NCI-H446 treated with DMSO at 0.1 percent for 48 hours (cell line): ENCODE data around the gene EEPD1.
"Not testable (repeated sequence)": the region's sequence is repeated elsewhere in the genome, so short reads cannot be mapped to it uniquely, and the experiment has no call there.

ENCODE experiments used
- DNase-seq: peaks from one replicate; lab custom pipeline; 2025; lab: John Stamatoyannopoulos, UW

Gene EEPD1

DNA sequence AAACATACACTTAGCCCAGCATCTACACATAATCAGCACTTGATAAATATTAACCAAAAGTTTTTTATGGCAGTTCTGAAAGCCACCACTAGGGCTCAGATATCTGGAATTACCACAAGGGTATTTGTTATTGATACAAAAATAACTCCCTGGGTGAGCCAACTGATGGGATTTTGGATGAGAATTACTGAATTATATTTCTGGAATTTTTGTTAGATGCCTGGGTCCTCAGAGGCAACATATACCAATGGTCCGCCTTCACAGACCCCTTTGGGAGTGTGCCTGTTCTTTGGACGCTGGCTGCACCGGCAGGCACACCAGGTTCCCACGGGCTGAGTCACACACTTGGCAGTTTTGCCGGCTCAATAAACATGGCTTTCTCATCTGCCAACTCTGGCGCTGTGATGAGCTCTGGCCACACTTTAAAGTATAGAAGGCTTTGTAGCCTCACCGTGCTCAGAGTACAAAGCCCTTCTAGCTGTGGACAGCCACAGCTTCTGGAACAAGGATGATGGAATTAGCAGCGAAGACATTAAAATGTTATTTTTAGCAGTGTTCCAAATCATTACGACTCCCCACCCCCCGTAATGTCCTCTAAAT, 24.5 kb upstream of the EEPD1 start:
- DNase-seq, result peak; percentile 79

DNA sequence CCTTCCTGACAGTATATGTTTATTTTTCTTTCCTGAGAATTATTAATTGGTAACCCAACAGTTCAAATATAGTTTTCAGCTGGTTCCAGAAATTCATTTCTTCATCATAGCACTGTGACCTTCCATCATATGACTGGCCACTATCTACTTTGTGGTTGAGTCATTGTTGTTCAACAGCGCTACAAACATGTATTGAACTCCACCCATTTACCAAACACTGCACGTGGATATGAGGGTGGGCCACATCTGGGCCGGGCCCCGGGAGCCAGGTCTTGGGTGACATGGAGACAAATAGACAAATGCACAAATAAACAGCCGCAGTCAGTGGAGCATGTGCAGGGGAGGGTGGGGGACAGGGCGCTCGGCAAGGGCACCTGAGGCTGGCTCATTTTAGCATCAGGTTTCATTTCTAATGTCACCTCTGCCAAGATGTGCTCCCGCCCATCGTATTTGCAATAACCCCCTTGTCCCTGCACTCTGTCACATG, 24.0 kb upstream of the EEPD1 start:
- DNase-seq, result no peak

DNA sequence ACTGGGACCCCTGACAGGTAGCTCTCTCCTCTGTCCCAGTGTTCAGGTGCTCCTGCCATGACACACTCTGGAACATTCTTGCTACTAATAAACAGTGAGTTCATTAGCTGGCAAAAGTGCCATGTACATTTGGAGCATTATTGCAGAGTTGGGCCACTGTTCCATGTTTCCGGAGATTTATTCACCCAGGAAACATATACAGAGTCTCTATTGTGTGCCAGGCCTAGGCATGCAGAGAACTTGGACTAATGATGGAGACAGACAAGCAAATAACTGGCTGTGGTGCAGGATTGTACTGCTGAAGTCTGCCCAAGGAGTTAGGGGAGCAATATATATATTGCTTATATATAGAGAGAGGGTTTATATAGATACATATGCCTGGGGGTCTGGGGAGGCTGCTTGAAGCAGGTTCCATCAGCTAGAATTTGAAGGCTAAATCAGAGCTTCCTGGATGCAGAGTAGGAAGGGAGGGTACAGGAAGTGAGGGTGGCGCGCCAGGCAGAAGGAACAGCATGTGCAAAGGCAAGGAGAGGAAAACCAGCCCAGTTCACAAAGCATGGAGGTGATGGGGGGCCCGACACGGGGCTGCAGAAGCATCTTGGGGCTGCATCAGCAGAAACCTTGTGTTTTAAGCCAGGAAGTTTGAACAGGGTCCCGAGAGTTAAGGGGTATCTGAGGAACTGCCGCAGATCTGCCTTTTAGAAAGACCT, 22.7 kb upstream of the EEPD1 start:
- no peak for DNase-seq

DNA sequence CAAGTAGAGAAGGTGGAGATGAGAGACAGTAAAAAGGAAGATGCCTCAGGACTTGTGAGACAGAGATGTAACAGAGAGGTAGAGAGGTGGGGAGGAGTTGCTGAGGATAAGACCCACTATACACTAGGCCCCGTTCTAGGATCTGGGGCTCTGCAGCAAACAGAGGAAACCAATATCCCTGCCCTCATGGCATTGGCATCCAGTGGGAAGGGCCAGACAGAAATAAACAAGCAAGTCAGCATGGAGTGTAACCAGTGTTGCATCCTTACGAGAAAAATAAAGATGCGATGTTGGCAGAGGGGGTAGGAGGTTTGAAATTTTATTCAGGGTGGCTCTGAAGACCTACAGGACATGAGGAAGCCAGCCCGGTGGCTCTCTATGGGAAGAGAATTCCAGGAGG, 22.0 kb upstream of the EEPD1 start:
- DNase-seq, result no peak

DNA sequence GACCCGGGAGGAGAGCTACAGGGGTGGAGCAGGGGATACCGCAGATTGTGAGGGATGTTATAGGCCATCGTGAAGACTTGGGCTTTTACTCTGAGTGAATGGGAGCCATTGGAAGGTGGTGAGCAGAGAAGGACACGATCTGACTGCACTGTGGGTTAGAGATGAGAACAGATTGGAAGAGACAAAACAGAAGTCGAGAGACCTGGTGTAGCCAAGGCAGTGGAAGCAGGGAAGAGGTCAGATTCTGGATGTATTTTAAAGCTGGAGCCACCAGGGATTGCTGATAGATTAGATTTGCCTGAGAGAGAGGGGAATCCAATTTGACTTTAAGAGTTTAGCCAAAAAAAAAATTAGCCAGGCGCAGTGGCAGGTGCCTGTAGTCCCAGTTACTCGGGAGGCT, 21.6 kb upstream of the EEPD1 start:
- no peak for DNase-seq

DNA sequence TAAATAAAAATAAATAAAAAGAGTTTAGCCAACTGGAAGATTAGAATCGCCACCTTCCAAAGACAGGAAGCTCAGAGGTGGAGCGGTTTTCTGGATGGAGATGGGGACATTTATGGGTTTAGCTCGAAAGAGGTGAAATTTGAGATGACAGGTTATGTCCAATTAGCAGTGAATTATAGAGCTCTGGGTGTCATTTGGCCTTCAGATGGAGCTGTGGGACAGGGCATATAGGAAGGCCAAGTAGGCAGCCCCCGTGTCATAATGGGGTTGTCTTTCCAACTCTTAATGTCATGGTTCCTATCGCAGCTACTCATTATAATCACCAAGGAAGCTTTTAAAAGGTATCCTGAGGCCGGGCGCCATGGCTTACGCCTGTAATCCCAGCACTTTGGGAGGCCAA, 21.0 kb upstream of the EEPD1 start:
- DNase-seq, result no peak

DNA sequence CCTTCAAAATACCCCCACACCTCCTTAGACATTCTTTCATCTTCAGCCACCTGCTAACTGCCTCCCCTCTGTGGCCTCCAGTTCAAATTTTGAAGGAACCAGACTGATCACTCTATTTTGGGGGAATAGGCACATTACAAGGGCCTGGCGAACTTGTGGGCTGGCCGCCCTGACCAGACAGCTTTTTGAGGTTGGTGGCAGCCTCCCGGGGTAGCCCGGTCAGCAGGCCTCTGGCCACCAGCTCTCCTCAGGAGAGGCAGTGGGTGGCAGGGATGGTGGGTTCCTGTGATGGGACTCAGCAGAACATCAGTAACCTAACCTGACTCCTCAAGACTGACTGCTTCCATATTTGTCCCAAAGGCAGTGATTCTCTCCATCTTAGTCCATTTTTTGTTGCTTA, 17.4 kb upstream of the EEPD1 start:
- no peak for DNase-seq

DNA sequence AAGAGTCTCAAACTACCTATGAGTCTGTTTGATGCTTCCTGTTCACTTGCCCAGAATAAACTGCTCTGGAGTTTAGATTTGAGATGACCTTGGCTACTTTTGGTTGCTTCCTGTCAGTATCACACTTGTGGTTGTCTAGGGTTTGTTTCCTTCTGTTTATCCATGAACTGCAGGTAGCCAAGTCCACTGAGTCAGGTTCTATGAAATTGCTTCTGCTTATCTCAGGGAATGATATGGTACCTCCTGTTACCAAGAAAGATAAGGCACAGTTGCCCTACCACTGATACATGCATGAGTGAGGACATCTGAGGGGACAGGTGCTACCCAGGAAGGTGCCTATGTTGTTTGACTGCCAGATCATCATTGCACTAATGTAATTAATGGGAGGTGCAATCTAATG, 15.8 kb upstream of the EEPD1 start:
- DNase-seq, result no peak

DNA sequence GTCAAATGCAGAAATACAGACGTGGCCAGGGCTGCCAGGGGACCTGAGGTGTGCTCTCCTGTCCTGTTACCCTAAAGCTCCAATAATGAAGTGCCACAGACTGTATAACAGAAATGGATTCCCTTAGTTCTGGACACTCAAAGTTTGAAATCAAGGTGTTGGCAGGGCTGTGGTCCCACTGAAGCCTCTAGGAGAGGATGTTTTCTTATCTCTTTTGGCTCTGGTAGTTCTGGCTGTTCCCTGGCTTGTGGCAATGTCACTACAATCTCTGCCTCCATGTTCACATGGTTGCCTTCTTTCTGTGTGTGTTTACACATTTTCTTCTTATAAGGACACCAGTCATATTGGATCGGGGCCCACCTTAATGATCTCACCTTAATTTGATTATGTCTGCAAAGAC, 15.3 kb upstream of the EEPD1 start:
- no peak for DNase-seq

DNA sequence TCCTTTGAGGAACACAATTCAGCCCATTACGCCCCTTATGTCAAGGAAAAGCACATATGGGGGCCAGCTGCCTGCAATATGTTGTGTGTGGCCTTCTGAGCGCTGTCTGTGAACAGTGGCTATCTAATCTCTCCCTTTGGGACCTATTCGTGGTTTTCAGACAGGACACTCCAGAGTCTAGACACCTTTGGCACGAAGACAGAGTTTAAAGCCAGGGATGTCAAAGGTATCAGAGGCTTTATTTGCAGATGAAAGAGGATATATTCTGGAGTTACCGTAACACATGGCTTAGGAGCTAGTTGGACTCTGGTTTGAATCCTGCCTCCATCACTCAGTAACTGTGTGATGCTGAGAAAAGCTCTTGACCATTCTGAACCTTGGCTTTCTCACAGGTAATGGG, 14.8 kb upstream of the EEPD1 start:
- no peak for DNase-seq

- DNase-seq, result no peak
Observed at GRCh38 chr7:36141351-36141750, 11.7 kb upstream of the EEPD1 start.

DNA sequence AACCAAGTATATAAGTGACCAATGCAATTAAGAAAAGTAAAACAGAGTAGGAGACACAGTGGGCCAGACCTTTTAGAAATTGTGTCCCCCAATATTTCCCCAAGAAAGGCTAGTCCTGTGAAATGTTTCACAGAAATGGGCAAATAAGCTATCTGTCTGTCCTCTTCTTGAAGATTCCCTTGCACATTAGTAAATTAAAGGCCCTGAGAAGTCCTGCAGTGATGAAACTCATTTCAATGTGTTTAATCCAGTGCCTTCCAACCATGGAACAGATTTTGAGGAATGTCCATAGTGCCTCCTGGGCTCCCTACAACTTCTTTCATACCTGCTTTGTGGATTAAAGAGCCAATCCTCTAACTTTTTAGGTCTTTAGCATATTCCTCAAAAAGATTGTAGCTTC, 11.2 kb upstream of the EEPD1 start:
- no peak for DNase-seq

- no peak for DNase-seq
Observed at GRCh38 chr7:36144189-36144588, 8.9 kb upstream of the EEPD1 start.

DNA sequence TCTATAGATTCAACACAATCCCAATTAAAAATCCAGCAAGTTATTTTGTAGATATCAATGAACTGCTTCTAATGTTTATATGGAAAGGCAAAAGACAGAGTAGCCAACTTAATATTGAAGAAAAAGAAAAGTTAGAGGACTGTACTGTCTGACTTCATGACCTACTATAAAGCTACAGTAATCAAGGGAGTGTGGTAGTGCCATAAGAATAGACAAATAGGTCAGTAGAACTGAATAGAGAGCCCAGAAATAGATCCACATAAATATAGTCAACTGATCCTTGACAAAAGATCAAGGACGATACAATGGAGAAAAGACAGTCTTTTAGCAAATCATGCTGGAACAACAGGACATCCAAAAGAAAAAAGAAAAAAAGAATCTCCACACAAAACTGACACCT, 7.4 kb upstream of the EEPD1 start:
- DNase-seq, result no peak

DNA sequence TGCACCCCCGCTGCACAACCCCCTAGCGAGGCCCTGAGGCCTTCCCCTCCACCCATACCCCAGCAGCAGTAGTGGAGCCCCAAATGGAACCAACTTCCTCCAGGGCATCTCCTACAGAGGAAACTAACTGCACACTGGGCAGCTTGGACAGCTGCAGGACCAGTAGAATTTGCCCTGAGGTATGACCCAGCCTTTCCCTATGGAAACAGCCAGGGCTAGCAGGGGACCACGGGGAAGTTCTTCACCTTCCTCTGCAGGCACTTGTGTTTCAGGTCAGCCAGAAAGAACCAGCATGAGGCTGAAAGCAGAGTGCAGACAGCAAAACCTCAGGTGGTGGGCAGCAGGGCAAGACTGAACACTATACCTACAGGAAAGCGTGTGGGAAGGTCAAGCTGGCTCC, 5.7 kb upstream of the EEPD1 start:
- no peak for DNase-seq

DNA sequence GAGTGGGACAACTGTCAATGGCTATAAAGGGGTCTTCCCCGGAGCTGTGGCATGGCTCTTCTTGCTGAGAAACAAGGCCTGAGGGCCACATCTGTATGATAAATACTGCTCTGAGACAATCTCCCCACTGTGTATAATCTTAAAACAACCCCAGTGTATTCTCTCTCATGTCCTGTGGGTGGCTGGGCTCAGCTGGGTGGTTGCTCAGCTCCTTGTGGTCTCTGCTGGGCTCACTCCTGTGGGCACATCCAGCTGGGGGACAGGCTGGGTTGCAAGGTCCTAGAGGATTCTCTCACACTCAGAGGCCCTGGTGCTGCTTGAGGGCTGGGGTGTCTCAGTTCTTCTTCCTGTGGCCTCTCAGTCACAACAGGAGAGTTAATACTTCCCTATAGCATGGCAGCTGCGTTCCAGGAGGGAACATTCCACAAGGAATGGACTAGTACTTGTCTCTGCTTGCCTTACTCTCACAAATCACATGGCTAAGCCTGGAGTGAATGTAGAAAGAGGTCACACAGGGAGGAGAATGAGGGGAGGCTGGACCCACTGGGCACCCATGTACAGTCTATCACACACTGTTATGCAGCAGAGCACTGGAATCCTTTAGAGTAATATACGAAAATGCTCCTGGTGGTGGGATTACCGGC, 4.5 kb upstream of the EEPD1 start:
- no peak for DNase-seq

- not testable (repeated sequence) for DNase-seq
Observed at GRCh38 chr7:36149240-36149639, 3.8 kb upstream of the EEPD1 start.

GRCh38 chr7:36149694-36150452, 3.2 kb upstream of the EEPD1 start:
- no peak for DNase-seq

DNA sequence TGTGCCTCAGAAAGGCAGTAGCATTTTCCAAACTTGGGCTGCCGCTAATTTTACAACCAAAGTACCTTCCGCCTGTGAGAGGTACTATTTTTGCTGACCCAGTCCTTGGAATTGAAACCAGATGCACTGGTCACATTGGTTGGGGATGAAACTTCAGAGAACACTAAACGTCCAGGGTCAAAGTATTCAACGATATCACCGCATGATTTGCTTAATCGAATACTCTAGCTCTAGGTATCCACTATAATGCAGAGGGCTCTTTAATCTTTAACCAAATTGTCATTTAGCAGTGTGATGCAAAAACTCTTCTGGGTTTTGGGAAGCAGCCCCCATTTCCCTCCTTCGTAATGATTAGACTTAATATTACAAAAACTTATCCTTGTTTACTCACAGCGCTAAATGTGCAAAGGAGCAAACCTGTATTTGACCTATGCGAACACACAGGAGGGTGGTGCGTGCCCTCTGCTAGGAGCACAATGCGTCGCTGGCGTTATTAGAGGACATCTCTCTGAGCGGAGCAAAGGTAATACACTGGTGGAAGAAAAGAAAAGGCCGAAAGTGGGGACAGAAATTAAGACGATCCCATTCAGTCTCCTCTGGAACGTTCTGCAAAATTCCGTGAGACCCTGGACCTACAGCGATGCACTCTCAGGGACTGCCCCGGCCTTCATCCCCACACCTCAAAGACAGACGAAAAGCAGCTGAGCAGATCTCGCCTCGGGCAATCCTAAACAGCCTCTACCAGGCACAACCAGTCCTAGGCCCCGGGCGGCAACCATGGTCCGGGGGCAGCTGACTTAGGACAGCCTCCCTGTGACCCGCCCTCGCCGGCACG, 916 bp upstream of the EEPD1 start:
- DNase-seq, result no peak

GRCh38 chr7:36153571-36154097, 580 bp downstream of the EEPD1 start:
- no peak for DNase-seq
